A549 (cell line): Measurements from ENCODE around the gene TIAM2. TPM values are rescaled to one million over a fixed set of nuclear protein-coding genes. Genes with fewer than 3 reads are reported as not detected.

Experiments used
- ATAC-seq, 2 experiments: fragments of 200-7000 bp in 1 of 2; fragments of >200 bp in 1 of 2; cut with Nextera tagmentation in 1 of 2; cut with Tn5 transposase in 1 of 2; 3 replicates each; pipeline versions ENCODE4 v1.8.0 to v1.9.1; 2018 to 2020; ENCODE audit warnings: mild to moderate bottlenecking in 1 of 2, moderate library complexity in 1 of 2
- CTCF ChIA-PET: fragments of 300-600 bp; sonication (Branson Sonifier 250); formaldehyde crosslinking; extraction: SDS; loops from one replicate; lab custom pipeline; 2021; ENCODE audit warnings: antibody characterized with exemption, inconsistent platforms; lab: Yijun Ruan, JAX
- POLR2A ChIA-PET: fragments of 350-600 bp; formaldehyde crosslinking; extraction: SDS; loops from one replicate; lab custom pipeline; 2021; ENCODE audit warnings: antibody characterized with exemption, inconsistent platforms; lab: Yijun Ruan, JAX
- DNase-seq, 2 experiments: peaks; one replicate each; pipeline versions ENCODE4 v3.0.0 to v3.0.0-alpha.2; 2011 to 2016; ENCODE audit warnings: low read depth in 1 of 2, low spot score in 1 of 2
- FAIRE-seq: peaks from 2 replicates; lab custom pipeline; 2011; peaks lifted over from hg19 to GRCh38; lab: Jason Lieb, UNC
- H3K27ac ChIP-seq, 2 experiments: fragments of >200 bp; sonication (Bioruptor Twin); formaldehyde crosslinking; 3 replicates each; pipeline ENCODE4 v1.5.1; 2016 to 2017
- H3K4me1 ChIP-seq: fragments of >200 bp; sonication (Bioruptor Twin); formaldehyde crosslinking; 3 replicates; pipeline ENCODE4 v1.6.1; 2016
- H3K4me2 ChIP-seq: fragments of >200 bp; sonication (Bioruptor Twin); formaldehyde crosslinking; 3 replicates; pipeline ENCODE4 v1.6.1; 2016
- H3K4me3 ChIP-seq: fragments of >200 bp; sonication (Bioruptor Twin); formaldehyde crosslinking; 3 replicates; pipeline ENCODE4 v1.5.1; 2016
- H3K9me3 ChIP-seq: fragments of >200 bp; sonication (Bioruptor Twin); formaldehyde crosslinking; 3 replicates; pipeline ENCODE4 v1.6.1; 2016
- ATOH8 ChIP-seq: fragments of 250-450 bp; sonication (Bioruptor Pico); IDR thresholded peaks from 2 replicates; pipeline ENCODE4 v1.5.0; 2020; ENCODE audit warnings: low read depth, mild to moderate bottlenecking, moderate library complexity
- CBX2 ChIP-seq: fragments of 200-600 bp; sonication (generic); IDR thresholded peaks from 2 replicates; pipeline ENCODE4 v1.6.1; 2016; ENCODE audit warnings: low read depth, mild to moderate bottlenecking, borderline replicate concordance
- CEBPB ChIP-seq, 2 experiments: fragments of >200 bp in 1 of 2; sonication (Bioruptor Twin) in 1 of 2; formaldehyde crosslinking in 1 of 2; IDR thresholded peaks; 2 replicates each; pipeline ENCODE4 v1.6.1; 2012 to 2016
- CHD2 ChIP-seq: fragments of 150-350 bp; IDR thresholded peaks from 2 replicates; pipeline ENCODE4 v1.6.1; 2014; ENCODE audit warnings: low read length; ENCODE audit not compliant: partially characterized antibody
- CHD4 ChIP-seq: fragments of 200-600 bp; sonication (generic); IDR thresholded peaks from 2 replicates; pipeline ENCODE4 v1.6.1; 2016; ENCODE audit warnings: antibody characterized with exemption, mild to moderate bottlenecking, borderline replicate concordance
- HEYL ChIP-seq: fragments of 250-450 bp; sonication (Bioruptor Pico); IDR thresholded peaks from 2 replicates; pipeline ENCODE4 v1.8.0; 2021; ENCODE audit warnings: mild to moderate bottlenecking, moderate library complexity
- HOXA7 ChIP-seq: fragments of 250-450 bp; sonication (Bioruptor Pico); IDR thresholded peaks from 2 replicates; pipeline ENCODE4 v1.5.0; 2020; ENCODE audit warnings: mild to moderate bottlenecking, moderate library complexity
- HOXB13 ChIP-seq: fragments of 250-450 bp; sonication (Bioruptor Pico); IDR thresholded peaks from 2 replicates; pipeline ENCODE4 v1.5.0; 2020; ENCODE audit warnings: low read depth, mild to moderate bottlenecking, moderate library complexity
- JUNB ChIP-seq: fragments of >200 bp; sonication (Bioruptor Twin); formaldehyde crosslinking; IDR thresholded peaks from 2 replicates; pipeline ENCODE4 v1.6.1; 2016
- MAFK ChIP-seq: fragments of 450-650 bp; IDR thresholded peaks from 2 replicates; pipeline ENCODE4 v1.6.1; 2014; ENCODE audit not compliant: partially characterized antibody
- NFE2L2 ChIP-seq: fragments of 150-350 bp; conservative IDR thresholded peaks from 2 replicates; pipeline ENCODE4 v1.6.1; 2014; ENCODE audit warnings: low read length
- NR3C1 ChIP-seq: fragments of >200 bp; sonication (Bioruptor Twin); formaldehyde crosslinking; IDR thresholded peaks from 3 replicates; pipeline ENCODE4 v1.6.1; 2017
- POLR2A ChIP-seq: IDR thresholded peaks from 2 replicates; pipeline ENCODE4 v1.6.1; 2012; ENCODE audit warnings: mild to moderate bottlenecking, low read length
- POLR2AphosphoS2 ChIP-seq: conservative IDR thresholded peaks from 2 replicates; pipeline ENCODE4 v1.6.1; 2012; ENCODE audit warnings: low read length, improper control_type of control experiment, inconsistent platforms
- ZNF302 ChIP-seq: fragments of 250-450 bp; sonication (Bioruptor Pico); IDR thresholded peaks from 2 replicates; pipeline ENCODE4 v1.9.0; 2021; ENCODE audit warnings: inconsistent platforms, mild to moderate bottlenecking, moderate library complexity
- WGBS: methylation state at CpG from one replicate; pipeline ENCODE4 v1.1.6; 2017; ENCODE audit errors: missing lambda C conversion rate; 5-methylcytosine and 5-hydroxymethylcytosine counted together
- polyA plus RNA-seq, 4 experiments: library from polyadenylated mRNA; depleted of rRNA in 3 of 4; stranded (reverse); fragments of >200 nt; fragmentation: RNase III in 1 of 4; extraction: RNeasy Plus Mini Kit Qiagen cat#74134 plus additional on column Dnase treatment in 1 of 4; gene quantifications; 2 replicates in 3 of 4; 3 replicates in 1 of 4; pipeline ENCODE4 v1.2.3, GENCODE V29; 2011 to 2017
- TF ChIP-seq, protein P1 (sequence below): fragments of 450-650 bp; IDR thresholded peaks from 2 replicates; pipeline ENCODE4 v1.6.1; 2014; ENCODE audit warnings: antibody characterized with exemption
- TF ChIP-seq, protein P2 (sequence below): fragments of >200 bp; sonication (Bioruptor Twin); formaldehyde crosslinking; IDR thresholded peaks from 2 replicates; pipeline ENCODE4 v1.6.1; 2016
- TF ChIP-seq, protein P3 (sequence below): fragments of >200 bp; sonication (Bioruptor Twin); formaldehyde crosslinking; IDR thresholded peaks from 3 replicates; pipeline ENCODE4 v1.5.1; 2016
- TF ChIP-seq, protein P4 (sequence below): IDR thresholded peaks from 2 replicates; pipeline ENCODE4 v1.6.1; 2012
- TF ChIP-seq, protein P5 (sequence below): IDR thresholded peaks from 2 replicates; pipeline ENCODE4 v1.6.1; 2012
- TF ChIP-seq, protein P6 (sequence below): fragments of 250-450 bp; sonication (Bioruptor Pico); IDR thresholded peaks from 2 replicates; pipeline ENCODE4 v1.5.0; 2021; ENCODE audit warnings: mild to moderate bottlenecking, moderate library complexity, borderline replicate concordance

TIAM2 gene
- polyA plus RNA-seq, 2 of the 4 experiments (the other 2 are of a cell fraction), result 2.5 to 3.1 TPM

DNA sequence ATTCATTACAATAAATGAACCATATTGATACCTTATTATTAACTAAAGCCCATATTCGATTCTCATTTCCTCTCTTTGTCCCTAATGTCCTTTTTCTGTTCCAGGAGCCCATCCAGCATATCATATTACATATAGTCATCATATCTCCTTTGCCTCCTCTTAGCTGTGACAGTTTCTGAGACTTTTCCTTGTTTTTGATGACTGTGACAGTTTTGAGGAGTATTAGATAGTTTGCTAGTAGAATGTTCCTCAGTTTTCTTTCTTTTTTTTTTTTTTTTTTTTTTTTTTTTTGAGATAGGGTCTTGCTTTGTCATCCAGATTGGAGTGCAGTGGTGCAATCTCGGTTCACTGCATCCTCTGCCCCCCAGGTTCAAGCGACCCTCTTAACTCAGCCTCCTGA, 61.6 kb downstream of the TIAM2 start:
- no peaks in the 10 kb centered on the region for H3K9me3 ChIP-seq
- no peaks in the 10 kb centered on the region for H3K4me1 ChIP-seq
- TF ChIP-seq NFE2L2, result no peak
- TF ChIP-seq MAFK, result peak; percentile 53
- TF ChIP-seq, all 56 proteins: peak for 1
- ChIA-PET CTCF (no interaction called here), POLR2A (no interaction called here)
- Histone ChIP-seq H3K4me2 (no peak overlapping the region), H3K27ac (no peak overlapping the region), H3K4me3 (no peak overlapping the region)
- 51% methylated on average over 3 of the region's 3 CpGs for WGBS
- no peak for DNase-seq
- FAIRE-seq, result no peak
- ATAC-seq, result no peak

GRCh38 chr6:155061381-155061780, 66.3 kb downstream of the TIAM2 start:
- no peak for ATAC-seq
- ChIA-PET POLR2A (no interaction called here), CTCF (interaction anchor here (0.6 to 1.0 kb wide), 2 partner anchors 116 to 133 kb away, joined by 3 read pairs; no protein-coding TSS in a partner anchor)
- H3K9me3 ChIP-seq, result no peaks in the 10 kb centered on the region
- FAIRE-seq, result no peak
- H3K27ac ChIP-seq, result no peak overlapping the region
- 83% methylated on average over 8 of the region's 8 CpGs for WGBS
- no peak overlapping the region for H3K4me2 ChIP-seq
- peaks cover 5% of the 10 kb centered on the region; the same call in 1 of the 3 replicates for H3K4me1 ChIP-seq
- no peak overlapping the region for H3K4me3 ChIP-seq
- DNase-seq, result no peak
- TF ChIP-seq, protein P1, sequence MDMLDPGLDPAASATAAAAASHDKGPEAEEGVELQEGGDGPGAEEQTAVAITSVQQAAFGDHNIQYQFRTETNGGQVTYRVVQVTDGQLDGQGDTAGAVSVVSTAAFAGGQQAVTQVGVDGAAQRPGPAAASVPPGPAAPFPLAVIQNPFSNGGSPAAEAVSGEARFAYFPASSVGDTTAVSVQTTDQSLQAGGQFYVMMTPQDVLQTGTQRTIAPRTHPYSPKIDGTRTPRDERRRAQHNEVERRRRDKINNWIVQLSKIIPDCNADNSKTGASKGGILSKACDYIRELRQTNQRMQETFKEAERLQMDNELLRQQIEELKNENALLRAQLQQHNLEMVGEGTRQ, result no peak
- no peak for TF ChIP-seq JUNB

DNA sequence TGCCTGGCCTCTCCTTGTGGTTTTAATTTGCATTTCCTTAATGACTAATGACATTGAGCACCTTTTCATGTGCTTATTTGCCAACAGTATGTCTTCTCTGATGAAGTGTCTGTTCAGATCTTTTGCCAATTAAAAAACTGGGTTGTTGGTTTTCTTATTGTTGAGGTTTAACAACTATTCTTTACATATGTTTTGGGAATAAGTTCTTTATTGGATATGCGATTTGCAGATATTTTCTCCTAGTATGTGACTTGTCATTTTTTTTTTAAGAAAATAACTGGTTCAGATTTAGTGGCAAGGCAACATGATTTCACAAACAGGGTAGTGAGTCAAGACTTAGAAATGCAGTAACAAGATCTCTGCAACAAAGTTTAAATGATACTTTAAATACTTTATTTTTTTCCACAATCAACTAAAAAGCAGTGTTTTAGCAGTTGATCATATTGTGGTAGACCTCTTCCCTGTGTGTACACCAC, 67.8 kb downstream of the TIAM2 start:
- CTCF ChIA-PET, result interaction anchor here (0.7 kb wide), 2 partner anchors 42 to 146 kb away, joined by 3 to 4 read pairs; no protein-coding TSS in a partner anchor
- Histone ChIP-seq H3K27ac (no peak overlapping the region), H3K4me2 (no peak overlapping the region), H3K9me3 (no peaks in the 10 kb centered on the region), H3K4me3 (no peak overlapping the region)
- no peak for ATAC-seq
- WGBS, result 85% methylated on average over 1 of the region's 1 CpG
- FAIRE-seq, result no peak
- POLR2A ChIA-PET, result no interaction called here
- no peak for DNase-seq
- TF ChIP-seq CHD4 (no peak), CEBPB (IDR thresholded peaks at IDR 0.05) (no peak), CBX2 (no peak), CHD2 (no peak), POLR2AphosphoS2 (no peak), HOXA7 (no peak), ZNF302 (CRISPR knock-in tag) (no peak), HOXB13 (CRISPR knock-in tag) (no peak), HEYL (CRISPR knock-in tag) (no peak), ATOH8 (CRISPR knock-in tag) (no peak), POLR2A (no peak), NR3C1 (no peak)
- TF ChIP-seq, protein P2, sequence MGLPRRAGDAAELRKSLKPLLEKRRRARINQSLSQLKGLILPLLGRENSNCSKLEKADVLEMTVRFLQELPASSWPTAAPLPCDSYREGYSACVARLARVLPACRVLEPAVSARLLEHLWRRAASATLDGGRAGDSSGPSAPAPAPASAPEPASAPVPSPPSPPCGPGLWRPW, result no peak
- TF ChIP-seq, protein P3, sequence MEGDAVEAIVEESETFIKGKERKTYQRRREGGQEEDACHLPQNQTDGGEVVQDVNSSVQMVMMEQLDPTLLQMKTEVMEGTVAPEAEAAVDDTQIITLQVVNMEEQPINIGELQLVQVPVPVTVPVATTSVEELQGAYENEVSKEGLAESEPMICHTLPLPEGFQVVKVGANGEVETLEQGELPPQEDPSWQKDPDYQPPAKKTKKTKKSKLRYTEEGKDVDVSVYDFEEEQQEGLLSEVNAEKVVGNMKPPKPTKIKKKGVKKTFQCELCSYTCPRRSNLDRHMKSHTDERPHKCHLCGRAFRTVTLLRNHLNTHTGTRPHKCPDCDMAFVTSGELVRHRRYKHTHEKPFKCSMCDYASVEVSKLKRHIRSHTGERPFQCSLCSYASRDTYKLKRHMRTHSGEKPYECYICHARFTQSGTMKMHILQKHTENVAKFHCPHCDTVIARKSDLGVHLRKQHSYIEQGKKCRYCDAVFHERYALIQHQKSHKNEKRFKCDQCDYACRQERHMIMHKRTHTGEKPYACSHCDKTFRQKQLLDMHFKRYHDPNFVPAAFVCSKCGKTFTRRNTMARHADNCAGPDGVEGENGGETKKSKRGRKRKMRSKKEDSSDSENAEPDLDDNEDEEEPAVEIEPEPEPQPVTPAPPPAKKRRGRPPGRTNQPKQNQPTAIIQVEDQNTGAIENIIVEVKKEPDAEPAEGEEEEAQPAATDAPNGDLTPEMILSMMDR, result no peak
- TF ChIP-seq, protein P4, sequence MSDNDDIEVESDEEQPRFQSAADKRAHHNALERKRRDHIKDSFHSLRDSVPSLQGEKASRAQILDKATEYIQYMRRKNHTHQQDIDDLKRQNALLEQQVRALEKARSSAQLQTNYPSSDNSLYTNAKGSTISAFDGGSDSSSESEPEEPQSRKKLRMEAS, result no peak
- TF ChIP-seq, protein P5, sequence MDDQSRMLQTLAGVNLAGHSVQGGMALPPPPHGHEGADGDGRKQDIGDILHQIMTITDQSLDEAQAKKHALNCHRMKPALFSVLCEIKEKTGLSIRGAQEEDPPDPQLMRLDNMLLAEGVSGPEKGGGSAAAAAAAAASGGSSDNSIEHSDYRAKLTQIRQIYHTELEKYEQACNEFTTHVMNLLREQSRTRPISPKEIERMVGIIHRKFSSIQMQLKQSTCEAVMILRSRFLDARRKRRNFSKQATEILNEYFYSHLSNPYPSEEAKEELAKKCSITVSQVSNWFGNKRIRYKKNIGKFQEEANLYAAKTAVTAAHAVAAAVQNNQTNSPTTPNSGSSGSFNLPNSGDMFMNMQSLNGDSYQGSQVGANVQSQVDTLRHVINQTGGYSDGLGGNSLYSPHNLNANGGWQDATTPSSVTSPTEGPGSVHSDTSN, result no peak
- TF ChIP-seq, protein P6, sequence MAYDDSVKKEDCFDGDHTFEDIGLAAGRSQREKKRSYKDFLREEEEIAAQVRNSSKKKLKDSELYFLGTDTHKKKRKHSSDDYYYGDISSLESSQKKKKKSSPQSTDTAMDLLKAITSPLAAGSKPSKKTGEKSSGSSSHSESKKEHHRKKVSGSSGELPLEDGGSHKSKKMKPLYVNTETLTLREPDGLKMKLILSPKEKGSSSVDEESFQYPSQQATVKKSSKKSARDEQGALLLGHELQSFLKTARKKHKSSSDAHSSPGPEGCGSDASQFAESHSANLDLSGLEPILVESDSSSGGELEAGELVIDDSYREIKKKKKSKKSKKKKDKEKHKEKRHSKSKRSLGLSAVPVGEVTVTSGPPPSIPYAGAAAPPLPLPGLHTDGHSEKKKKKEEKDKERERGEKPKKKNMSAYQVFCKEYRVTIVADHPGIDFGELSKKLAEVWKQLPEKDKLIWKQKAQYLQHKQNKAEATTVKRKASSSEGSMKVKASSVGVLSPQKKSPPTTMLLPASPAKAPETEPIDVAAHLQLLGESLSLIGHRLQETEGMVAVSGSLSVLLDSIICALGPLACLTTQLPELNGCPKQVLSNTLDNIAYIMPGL (CRISPR knock-in tag), result no peak
- TF ChIP-seq, all 56 proteins: peak for 0
- peaks cover 5% of the 10 kb centered on the region; the same call in 1 of the 3 replicates for H3K4me1 ChIP-seq
